Measurements from ENCODE around the gene OR51F1.
"Not testable (repeated sequence)": the region's sequence is repeated elsewhere in the genome, so short reads cannot be mapped to it uniquely, and the experiment has no call there.

Gene OR51F1, protein sequence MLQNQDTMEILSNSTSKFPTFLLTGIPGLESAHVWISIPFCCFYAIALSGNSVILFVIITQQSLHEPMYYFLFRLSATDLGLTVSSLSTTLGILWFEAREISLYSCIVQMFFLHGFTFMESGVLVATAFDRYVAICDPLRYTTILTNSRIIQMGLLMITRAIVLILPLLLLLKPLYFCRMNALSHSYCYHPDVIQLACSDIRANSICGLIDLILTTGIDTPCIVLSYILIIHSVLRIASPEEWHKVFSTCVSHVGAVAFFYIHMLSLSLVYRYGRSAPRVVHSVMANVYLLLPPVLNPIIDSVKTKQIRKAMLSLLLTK

GRCh38 chr11:4769838-4770237 lies at the start of gene OR51F1:
OR51F1 (minus strand) TSS chr11:4769938; CDS start chr11:4769938, 0 bp downstream.
- DNase-seq = no peak

- no peak for DNase-seq
Observed at GRCh38 chr11:4809246-4809645, 39.5 kb upstream of the OR51F1 start.

GRCh38 chr11:4808476-4808875 lies 38.7 kb upstream of the OR51F1 start:
- no peak for DNase-seq

DNA sequence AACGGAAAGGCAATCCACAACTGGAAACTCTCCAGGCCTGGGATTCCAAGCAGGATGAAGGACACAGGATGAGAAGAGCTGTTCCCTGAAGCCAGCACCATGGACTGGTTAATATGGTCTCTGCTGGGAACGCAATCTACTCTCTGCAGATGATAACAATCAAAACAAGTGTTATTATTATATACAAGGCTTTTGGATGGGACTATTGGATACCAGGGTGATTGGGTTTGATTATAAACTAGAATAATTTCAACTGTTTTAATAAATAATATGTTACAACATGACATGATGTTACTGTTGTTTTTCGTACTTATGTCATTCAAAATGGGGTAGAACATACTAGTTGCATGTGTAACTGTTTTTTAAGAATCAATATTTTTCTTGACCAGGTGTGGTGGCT lies 34.5 kb upstream of the OR51F1 start, which contains the start of gene OR52R1:
Gene OR52R1, minus strand, starts transcription at position 101 of the 400 bp plus-strand sequence. Its CDS starts 0 bp downstream, at position 101.
- no peak for DNase-seq

- DNase-seq = not testable (repeated sequence)
Observed at GRCh38 chr11:4801316-4801715, 31.6 kb upstream of the OR51F1 start.

DNA sequence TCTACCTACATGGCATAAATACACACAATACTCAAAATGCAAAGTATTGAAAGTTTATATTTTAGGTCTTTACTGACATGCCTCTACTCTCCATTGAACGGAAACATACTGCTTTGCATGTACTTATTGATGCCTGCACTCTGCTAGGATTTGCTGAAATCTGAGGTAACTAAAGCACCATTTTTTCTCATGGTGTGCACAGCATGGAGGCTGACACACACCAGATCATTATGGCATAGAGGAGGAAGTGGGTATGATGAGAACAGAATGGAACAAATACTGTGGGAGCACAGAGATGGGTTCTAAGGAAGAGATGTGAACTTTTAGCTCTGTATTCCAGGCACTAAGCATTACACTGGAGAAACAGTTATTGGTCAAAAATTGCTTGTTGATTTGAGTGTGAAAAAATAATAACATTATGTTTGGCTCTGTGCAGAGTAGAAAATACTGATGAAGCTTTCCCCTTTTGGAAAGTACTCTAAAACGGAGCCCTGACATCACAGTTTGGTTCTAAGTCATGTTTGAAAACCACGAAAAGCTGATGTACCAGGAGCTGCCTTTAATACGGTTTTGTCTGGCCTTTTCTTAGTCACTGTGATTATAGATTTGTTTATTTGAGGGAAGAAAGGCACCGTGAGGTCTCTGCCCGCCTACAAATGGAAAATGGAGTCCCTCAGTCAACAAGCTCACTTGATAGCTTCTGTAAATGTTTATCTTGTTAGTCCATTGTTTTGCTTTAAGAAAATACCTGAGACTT lies 28.9 kb upstream of the OR51F1 start:
- DNase-seq = no peak

- no peak for DNase-seq
Observed at GRCh38 chr11:4797206-4797605, 27.5 kb upstream of the OR51F1 start.

- no peak for DNase-seq
Observed at GRCh38 chr11:4782454-4782853, 12.7 kb upstream of the OR51F1 start.

GRCh38 chr11:4768094-4768493 lies 1.6 kb downstream of the OR51F1 start:
- no peak for DNase-seq

DNA sequence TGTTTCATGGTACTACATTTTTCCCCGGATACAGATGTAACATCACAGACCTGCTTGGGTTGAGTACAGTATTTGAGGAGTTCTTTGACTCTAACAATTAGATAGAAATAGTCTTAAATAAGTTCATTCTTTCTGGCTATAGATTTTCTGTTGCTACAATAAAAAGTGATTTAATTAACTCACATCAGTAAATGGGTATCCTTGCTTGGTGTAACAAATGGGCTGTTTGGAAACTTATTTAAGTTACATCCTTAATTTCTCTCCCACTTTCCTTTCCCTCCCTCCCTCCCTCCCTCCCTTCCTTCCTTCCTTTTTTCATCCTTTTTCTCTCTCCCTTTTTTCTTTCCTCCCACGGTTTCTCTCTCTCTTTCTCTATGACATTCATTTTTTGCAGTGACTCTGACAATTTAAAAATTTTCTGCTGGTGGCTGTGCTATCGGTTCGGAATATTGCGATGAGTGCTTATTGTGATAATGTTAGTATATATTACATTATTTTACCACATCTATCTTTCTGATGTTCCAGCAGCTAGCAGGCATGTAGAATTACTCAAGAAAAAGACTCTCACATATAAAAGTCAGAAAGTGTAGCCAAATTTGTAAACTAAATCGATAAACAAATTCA lies 3.2 kb downstream of the OR51F1 start:
- no peak for DNase-seq

- DNase-seq = no peak
Observed at GRCh38 chr11:4763096-4763495, 6.6 kb downstream of the OR51F1 start.

DNA sequence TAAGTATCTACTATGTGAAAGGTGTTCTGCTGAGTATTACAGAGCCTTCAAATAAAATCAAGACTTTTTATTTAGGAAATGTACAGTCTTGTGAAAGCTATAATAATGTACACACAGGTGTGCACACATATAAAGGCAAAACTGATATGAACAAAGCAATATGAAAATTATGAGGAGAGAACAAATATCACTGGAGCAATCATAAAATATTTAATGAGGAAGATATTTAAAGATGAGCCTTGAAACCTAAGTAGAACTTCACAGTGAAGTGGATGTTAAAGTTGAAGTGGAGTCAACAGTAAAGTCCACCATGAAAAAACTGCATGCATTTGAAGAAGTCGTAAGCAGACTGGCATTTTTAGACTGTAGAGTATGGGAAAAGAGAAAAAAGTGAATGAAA lies 18.5 kb downstream of the OR51F1 start:
- no peak for DNase-seq

GRCh38 chr11:4748438-4748837 lies 21.3 kb downstream of the OR51F1 start:
- DNase-seq = no peak

DNA sequence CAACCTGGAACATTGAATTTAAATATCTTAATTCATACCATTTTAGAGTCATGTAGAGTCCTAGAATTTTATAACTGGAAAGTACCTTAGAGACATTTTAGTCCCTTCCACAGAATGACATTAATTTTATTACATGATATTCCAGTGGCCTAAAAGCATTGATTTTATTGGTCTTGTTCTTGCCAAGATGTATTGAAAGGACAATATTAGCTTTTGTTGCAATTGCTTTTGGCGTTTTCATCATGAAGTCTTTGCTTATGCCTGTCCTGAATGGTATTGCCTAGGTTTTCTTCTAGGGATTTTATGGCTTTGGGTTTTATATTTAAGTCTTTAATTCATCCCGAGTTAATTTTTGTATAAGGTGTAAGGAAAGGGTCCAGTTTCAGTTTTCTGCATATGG lies 29.0 kb downstream of the OR51F1 start:
- no peak for DNase-seq

DNA sequence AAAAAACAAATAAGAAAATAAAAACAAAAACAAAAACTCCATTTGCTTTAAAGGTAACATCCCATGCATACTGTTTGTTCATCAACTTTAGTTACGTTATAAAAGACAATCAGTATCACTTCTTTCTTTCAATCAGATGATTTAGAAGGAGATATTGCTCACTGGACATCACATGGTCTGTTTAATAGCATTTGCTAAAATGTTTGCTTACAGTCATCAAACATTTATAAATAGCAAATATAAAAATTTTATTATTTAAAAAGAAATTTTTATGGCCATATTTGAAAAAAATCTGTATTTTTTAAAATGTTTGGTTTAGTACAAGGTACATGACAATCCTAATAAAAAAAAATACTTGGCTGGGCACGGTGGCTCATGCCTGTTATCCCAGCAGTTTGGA lies 42.6 kb downstream of the OR51F1 start:
- no peak for DNase-seq

DNA sequence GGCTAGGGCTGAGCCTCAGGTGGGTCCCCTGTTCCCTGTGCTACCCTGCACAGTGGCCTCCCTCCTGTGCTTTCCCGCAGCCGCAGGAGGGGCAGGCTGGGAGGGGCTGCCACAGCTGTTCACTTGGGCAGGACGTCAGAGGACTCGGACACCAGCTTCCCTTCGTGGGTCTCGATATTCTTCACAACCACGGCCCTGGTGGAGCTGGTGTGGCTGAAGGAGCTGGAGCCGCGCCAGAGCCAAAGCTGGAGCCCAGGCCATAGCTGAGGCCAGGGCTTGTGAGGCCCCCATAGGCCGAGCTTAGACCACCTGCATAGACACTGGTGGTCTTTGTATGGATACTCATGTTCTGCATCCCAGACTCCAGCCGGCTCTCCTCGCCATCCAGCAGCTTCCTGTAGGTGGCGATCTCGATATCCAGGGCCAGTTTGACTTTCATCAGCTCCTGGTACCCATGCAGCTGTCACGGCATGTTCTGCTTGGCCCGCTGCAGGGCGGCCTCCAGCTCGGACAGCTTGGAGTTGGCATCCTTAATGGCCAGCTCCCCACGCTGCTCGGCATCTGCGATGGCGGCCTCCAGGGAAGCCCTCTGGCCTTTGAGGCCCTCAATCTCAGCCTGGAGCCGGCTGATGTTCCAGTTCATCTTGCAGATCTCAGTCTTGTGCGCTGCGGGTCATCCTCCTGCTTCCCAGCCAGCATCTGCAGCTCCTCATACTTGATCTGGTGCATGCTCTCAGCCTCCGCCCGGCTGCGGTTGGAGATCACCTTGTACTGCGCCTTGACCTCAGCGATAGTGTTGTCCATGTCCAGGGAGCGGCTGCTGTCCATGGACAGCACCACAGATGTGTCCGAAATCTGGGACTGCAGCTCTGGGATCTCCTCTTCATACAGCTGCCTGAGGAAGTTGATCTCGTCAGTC lies 46.9 kb downstream of the OR51F1 start:
- DNase-seq = not testable (repeated sequence)
